AG10803 (cell line): ENCODE results near the gene FYN.

Source experiments
- DNase-seq: peaks from one replicate; pipeline ENCODE4 v3.0.0; 2010; ENCODE audit warnings: low read depth
- H3K4me3 ChIP-seq: 2 replicates; pipeline ENCODE4 v1.5.1; 2011; ENCODE audit warnings: mild to moderate bottlenecking, low read length, control low read depth
- TF ChIP-seq, protein P1 (sequence below): conservative IDR thresholded peaks from 2 replicates; pipeline ENCODE4 v1.5.1; 2011; ENCODE audit warnings: mild to moderate bottlenecking, low read length, control low read depth, inconsistent platforms

Gene FYN

DNA sequence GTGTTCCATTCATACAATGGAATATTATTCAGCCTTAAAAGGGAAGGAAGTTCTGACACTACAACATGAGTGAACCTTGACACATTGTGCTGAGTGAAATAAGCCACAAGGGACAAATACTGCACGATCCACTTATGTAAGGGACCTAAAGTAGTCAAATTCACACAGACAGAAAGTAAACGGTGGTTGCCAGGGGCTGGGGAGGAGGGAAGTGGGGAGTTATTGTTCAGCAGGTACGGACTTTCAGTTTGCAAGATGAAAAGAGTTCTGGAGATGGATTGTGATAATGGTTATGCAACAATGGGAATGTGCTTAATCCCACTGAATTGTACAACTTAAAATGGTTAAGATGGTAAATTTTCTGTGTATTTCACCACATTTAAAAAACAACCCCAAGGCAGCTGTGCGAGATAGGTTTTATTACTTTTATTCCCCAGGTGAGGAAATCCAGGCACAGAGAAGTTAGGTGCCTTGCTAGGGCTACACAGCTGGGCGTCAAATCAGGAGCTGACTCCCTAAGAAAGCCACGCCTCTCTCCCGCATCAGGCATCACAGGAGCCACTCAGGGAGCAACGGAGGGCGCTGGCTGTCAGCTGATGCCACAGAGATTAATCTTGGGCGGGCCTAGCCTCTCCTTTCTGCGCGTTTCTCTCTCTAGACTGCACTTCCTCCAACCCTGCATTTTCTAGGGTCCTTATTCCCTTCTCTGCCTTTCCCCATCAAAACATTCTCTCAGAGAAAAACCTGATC, 258.2 kb downstream of the FYN start:
- TF ChIP-seq, protein P1, sequence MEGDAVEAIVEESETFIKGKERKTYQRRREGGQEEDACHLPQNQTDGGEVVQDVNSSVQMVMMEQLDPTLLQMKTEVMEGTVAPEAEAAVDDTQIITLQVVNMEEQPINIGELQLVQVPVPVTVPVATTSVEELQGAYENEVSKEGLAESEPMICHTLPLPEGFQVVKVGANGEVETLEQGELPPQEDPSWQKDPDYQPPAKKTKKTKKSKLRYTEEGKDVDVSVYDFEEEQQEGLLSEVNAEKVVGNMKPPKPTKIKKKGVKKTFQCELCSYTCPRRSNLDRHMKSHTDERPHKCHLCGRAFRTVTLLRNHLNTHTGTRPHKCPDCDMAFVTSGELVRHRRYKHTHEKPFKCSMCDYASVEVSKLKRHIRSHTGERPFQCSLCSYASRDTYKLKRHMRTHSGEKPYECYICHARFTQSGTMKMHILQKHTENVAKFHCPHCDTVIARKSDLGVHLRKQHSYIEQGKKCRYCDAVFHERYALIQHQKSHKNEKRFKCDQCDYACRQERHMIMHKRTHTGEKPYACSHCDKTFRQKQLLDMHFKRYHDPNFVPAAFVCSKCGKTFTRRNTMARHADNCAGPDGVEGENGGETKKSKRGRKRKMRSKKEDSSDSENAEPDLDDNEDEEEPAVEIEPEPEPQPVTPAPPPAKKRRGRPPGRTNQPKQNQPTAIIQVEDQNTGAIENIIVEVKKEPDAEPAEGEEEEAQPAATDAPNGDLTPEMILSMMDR = no peak
- DNase-seq = no peak
- no peak overlapping the region for H3K4me3 ChIP-seq

DNA sequence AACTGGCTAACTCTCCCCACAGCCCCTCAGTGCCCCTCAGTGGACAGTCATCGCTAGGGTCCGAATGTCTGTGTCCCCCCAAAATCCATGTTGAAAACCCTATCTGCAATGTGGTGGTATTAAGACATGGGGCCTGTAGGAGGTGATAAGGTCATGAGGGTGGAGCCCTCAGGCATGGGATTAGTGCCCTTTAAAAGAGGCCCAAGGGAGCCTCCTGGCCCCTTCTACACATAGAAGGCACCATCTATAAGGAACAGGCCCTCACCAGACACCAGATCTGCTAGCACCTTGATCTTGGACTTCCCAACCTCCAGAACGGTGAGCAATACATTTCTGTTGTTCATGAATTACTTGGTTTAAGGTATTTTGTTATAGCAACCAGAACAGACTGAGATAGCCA, 260.9 kb downstream of the FYN start:
- TF ChIP-seq, protein P1 = no peak
- H3K4me3 ChIP-seq = no peak overlapping the region
- no peak for DNase-seq

DNA sequence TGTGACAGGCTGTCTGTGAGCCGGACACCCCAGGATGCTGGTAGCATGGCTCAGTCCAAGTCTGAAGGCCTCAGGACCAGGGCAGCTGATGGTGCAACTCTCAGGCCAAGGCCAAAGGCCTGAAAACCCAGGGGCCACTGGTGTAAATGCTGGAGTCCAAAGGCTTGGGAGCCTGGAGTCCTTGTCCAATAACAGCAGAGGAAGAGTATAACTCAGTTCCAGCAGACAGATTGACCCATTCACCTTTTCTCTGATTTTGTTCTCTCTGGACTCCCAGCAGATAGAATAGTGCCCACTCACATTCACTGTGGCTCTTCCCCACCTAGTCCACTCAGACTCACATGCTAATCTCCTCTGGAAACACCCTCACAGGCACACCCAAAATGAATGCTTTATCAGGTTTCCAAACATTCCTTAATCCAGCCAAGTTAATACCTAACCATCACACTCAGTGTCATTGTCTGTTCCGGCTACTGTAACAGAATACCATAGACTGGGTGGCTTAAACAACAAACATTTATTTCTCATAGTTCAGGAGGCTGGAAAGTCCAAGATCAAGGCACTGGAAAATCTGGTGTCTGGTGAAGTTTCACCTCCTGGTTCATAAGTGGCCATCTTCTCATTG, 262.6 kb downstream of the FYN start:
- DNase-seq = no peak
- TF ChIP-seq, protein P1 = no peak
- no peak overlapping the region for H3K4me3 ChIP-seq
